ENCODE results near the gene TECPR2.
"Not testable (repeated sequence)": the region's sequence is repeated elsewhere in the genome, so short reads cannot be mapped to it uniquely, and the experiment has no call there.

Gene TECPR2

GRCh38 chr14:102362545-102363181 lies at the start of gene TECPR2, which contains the start of gene CINP:
TECPR2 (plus strand) TSS chr14:102362941; CDS start chr14:102376722, 13,781 bp downstream.
CINP (minus strand) TSS chr14:102362890; CDS start chr14:102362851, 39 bp downstream.
- peak; percentile 97 for DNase-seq (ENCODE audit: low spot score)

- peak; percentile 90 for DNase-seq (ENCODE audit: low spot score)
Observed at GRCh38 chr14:102314242-102315011, 48.3 kb upstream of the TECPR2 start.

- no peak for DNase-seq (ENCODE audit: low spot score)
Observed at GRCh38 chr14:102315121-102315520, 47.6 kb upstream of the TECPR2 start.

GRCh38 chr14:102316338-102316742 lies 46.4 kb upstream of the TECPR2 start:
- DNase-seq (ENCODE audit: low spot score), result no peak

- peak; percentile 100 for DNase-seq (ENCODE audit: low spot score)
Observed at GRCh38 chr14:102316743-102317563, 45.8 kb upstream of the TECPR2 start.

GRCh38 chr14:102317564-102318248 lies 45.0 kb upstream of the TECPR2 start:
- no peak for DNase-seq (ENCODE audit: low spot score)

GRCh38 chr14:102318781-102319276 lies 43.9 kb upstream of the TECPR2 start:
- no peak for DNase-seq (ENCODE audit: low spot score)

- DNase-seq (ENCODE audit: low spot score), result peak; percentile 95
Observed at GRCh38 chr14:102319351-102320032, 43.2 kb upstream of the TECPR2 start, which contains the start of gene ZNF839. ZNF839 (plus strand) TSS chr14:102319746; CDS start chr14:102319766, 20 bp downstream.

GRCh38 chr14:102320033-102320660 lies 42.6 kb upstream of the TECPR2 start:
- DNase-seq (ENCODE audit: low spot score), result peak; percentile 58

- no peak for DNase-seq (ENCODE audit: low spot score)
Observed at GRCh38 chr14:102320671-102321455, 41.9 kb upstream of the TECPR2 start.

GRCh38 chr14:102321456-102322422 lies 41.0 kb upstream of the TECPR2 start:
- DNase-seq (ENCODE audit: low spot score), result no peak

- peak; percentile 55 for DNase-seq (ENCODE audit: low spot score)
Observed at GRCh38 chr14:102323102-102323501, 39.6 kb upstream of the TECPR2 start.

GRCh38 chr14:102325791-102326345 lies 36.9 kb upstream of the TECPR2 start:
- no peak for DNase-seq (ENCODE audit: low spot score)

- no peak for DNase-seq (ENCODE audit: low spot score)
Observed at GRCh38 chr14:102326583-102326982, 36.2 kb upstream of the TECPR2 start.

GRCh38 chr14:102329381-102329780 lies 33.4 kb upstream of the TECPR2 start:
- DNase-seq (ENCODE audit: low spot score), result not testable (repeated sequence)

- no peak for DNase-seq (ENCODE audit: low spot score)
Observed at GRCh38 chr14:102330806-102331205, 31.9 kb upstream of the TECPR2 start.

GRCh38 chr14:102333390-102333789 lies 29.4 kb upstream of the TECPR2 start:
- DNase-seq (ENCODE audit: low spot score), result no peak
